Fibroblast of upper back skin (primary cell): ENCODE data around the gene ANK2.
A peak's percentile ranks its signal among the peaks of the same experiment; 100 is the strongest.
"Not testable (repeated sequence)": the region's sequence is repeated elsewhere in the genome, so short reads cannot be mapped to it uniquely, and the experiment has no call there.

Source experiments
- DNase-seq: peaks from one replicate; pipeline ENCODE4 v3.0.0-alpha.2; 2013

The ANK2 gene

DNA sequence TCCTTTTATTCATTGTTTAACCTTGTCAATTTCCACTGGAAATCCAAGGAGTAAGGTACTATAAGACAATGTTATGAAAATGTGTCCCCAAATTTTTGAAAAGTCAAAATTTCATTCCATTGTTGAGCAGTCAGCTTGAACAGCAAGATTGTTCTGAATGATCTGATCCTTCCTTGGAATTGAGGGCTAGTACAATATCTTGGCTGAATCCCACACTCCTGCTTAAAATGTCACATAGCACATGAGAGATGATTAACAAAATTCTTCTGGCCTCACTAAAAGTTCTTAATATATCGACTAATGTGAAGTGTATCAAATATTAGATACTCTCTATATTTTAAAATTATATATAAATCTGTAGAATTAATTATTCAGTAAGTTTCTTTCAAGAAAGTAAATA, 104.8 kb downstream of the ANK2 start:
- DNase-seq = no peak

DNA sequence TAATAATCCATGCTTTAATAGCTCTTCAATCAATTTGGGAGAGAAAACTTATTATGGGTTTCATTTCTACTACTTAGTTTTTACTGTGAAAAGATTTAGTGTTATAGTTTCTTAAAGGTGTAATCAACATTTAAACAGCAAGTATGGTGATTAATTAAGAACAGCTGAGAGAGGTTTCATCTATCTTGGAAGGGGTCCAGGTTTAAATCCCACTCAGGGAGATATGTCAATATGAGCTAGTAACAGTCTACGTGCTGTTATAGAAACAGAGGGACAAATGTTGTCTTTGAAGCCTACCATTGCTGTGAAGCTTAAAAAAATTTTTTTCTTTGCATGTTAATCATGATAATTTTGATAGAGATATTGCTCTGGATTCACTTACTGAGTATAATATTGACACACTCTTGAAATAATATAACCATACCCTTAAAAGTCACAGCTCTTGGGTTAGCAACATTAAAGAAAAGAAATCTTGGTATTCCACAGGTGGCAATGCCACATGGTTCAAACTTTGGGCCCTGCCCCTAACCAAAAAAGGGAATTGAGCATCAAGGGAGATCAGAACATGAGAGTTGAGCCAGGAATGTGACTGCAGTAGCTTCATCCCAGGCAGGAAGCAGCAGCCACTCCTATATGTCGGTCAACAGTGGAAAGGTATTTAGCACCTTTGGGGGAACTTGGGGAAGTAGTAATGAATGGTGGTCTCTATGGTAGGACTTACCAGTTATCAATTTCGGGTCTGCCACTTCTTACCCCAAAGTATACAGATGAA, 107.8 kb downstream of the ANK2 start:
- DNase-seq = no peak

DNA sequence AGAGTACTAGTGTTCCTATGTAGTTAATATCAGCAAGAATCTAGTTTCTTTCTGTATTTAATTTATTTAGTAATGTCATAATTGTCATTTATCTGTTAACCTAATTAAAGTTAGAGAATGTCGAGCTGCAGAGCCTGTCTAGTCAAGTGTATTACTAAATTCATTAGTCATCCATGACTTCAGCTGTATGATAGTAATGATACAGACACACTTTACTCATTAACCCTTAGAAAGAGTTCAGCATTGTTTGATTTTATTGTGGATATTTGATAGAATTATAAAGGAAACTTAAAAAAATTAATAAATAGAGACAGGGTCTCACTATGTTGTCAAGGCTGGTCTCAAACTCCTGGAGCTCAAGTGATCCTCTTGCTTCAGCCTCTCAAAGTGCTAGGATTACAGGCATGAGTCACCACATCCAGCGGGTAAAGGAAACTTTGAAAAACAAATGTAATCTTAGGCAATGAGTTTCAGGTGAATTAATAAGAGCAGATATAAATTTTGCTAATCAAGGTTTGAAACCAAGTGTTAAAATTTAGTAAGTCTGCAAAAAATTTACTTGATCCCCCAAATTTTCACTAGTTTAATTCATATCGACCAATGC, 110.6 kb downstream of the ANK2 start:
- no peak for DNase-seq

DNA sequence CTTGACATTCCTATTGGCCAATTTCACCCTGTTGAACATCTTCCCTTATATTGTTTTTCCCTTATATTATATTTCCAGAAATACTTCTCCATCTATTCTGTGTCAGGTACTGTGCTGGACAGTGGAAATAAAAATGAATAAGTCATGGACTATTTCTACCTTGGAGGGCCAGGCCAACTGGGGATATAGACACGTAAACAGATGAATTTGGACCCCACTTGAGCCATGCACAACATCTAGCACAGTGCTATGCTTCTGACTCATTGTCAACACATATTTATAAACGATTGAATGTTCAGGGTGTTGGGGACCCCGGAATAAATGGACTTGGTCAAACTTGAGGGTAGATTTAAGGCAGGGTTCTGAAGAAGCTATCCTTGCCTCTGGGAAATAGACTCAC, 111.1 kb downstream of the ANK2 start:
- no peak for DNase-seq

DNA sequence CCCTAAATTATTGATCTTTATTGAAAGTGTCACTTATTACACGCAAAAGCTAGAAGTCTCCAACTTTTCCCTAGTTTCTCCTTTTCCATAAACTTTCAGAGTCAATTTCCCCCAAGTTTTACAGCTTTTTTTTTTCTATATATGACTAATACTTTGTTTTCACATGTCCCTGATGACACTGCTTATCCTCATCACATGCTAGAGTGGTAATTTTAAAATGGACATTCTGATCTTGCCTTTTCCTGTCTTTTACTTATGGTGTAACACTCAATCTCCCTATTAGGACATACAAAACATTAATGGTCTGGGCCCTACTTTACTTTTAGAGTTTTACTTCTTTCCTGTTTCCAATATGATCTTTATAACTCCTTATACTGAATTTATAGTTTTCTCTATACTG, 112.6 kb downstream of the ANK2 start:
- no peak for DNase-seq

DNA sequence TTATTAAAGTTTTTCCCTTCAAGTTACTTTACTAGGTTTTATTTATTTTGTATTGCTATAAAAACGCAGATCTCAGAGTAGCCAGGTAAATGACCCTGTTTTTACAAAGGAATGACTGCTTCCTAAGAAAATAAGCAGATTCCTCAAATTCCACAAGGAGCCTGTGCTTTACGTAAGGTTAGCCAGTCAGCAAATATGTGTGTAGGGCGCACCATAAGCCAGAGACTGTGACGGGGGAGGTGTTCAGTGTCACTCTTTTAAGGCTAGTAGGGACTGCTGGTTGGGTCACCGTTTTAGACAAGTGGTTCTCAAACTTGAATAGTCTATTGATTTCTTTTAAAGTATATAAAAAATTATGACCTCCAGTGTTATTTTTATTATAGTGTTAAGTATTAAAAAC, 119.9 kb downstream of the ANK2 start:
- DNase-seq = peak; percentile 24

DNA sequence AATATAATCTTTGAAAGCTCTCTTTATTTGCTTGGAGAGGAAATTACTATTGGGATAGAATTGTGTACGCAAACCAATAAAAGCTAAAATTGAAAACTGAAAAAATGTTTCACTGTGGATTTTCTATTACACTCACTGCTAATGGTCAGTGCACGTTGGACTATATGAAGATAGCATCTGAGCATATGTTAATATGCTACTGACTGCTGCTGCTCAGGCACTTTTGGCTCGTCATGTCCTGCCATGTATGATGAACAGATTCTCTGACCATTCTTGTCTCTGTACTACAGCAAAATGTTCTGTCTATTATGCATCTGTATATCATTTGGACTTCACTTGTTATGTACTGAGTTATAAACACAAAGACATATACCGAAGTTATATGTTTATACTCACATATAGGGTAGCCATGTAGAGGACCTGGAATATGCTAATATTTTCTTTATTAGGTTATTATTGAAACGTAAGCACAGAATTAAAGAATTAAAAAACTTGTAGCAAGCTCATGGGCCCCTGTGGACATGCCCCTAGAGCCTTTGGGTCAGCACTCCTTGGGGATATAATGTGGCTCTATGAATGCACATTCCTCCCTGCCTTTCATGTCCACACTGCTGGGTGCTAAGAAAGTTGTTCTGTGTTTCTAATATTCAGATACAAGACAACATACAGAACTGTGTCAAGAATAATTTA, 120.8 kb downstream of the ANK2 start:
- DNase-seq = no peak

DNA sequence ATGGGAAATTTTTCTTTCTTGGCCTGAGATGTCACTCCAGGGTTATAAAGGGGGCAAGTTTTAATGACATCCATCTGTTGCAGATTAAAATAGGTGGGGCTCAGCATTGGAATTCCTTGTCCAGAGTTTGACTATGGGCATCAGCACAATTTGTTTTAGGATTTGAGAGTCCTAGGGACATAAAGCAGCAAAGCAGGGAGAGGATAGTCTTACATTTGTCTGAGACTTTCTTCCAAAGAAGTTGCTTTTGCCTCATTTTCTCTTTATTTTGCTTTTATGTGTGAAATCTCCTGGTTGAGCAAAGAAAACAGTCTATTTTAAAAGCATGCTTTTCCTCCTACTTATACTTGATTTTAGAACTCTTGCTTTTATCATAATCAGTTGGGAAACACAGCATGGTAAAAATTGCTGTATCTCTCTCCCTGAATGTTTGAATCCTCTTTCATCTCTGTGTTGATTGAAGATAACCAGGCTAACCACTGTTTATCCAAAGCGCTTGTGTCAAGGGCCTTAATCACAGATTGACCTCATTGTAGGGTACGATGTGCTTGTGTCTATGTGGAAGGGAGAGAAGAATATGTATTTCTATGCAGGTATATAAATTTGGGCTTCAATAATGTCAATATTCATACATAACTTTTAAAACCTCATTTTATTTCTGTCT, 121.5 kb downstream of the ANK2 start:
- no peak for DNase-seq

DNA sequence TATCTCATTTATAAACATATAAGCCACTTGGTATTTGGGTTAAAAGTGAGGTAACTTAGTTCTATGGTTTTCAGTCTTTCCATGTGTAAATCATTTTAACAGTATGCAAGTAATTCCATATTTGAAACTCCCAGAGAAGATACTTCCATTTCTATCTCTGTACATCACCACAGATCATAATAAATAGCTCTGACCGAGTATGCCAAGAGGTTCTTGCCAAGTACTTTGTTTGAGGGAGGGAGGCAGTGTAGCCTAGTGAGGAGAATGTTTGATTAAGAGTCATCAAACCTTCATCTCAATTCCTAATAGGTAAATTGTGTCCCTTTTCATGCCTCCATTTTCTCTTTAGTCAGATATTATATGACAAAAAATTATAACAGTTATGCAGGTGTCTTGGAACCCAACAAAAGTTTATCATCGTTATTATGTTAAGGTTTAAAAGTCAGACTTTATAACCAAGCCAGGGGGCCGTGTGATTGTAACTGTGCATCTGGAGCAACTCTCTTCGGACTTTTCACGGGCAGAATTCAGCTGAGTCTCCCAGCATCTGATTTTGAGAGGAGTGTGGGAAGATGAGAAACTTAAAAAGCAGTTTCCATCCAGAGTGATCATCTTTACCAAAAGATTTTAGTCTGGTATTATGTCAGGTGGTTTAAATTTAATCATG, 123.8 kb downstream of the ANK2 start:
- DNase-seq = peak; percentile 20

DNA sequence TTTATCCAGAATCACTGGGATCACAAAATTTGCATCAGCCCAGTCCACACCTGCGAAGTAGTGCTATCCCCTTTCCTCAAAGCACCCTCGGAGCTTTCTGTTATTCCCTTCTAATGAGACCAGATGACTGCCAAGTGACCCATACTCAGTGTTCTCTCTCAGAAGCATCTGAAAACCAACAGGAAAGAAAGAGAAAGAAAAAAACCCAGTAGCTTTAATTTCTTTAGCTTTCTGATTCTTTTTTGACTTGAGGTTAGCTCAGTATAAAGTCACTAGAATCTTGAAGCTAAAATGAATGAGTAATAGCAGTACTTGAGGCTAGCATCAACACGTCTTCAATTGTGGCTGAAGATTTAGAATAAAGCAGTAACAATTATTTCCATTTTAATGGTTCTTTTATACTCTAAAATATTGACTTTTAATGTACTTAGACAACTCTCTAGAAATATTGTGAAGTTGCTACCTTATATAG, 124.4 kb downstream of the ANK2 start:
- no peak for DNase-seq

DNA sequence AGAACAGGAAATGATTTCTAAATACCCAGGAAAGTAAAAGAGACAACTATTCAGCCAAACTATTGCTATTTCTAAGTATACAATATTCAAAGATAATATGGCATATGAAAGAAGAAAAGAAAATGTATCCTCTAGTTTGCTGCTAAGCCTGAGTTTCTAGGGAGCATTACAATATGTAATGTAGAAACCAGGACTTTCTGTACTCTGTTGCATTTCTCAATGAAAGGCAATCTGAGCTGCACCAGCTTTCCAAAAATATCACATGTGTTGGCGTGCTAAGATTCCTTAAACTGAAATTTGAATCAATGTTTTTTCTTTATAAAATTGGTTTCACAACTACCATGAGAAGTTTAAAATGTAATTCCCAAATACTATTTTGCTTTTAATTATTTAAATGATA, 129.6 kb downstream of the ANK2 start:
- no peak for DNase-seq

DNA sequence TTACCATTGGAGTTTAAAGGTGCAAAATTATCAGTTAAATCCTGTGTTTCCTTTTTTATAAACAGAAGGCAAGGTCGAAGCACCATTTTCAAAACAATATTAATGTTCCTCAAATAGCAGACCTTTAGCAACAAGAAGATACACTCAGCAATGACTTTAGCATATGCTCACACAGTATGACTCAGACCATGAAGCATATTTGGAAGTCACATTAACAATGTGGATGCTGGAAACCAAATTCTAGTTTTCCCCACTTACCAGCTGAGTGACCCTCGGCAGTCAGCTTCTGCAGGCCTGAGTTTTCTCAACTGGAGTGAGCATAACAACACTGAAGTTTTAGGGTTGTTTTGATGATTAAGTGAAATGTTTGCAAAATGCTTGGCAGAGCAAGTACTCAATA, 130.5 kb downstream of the ANK2 start:
- peak; percentile 43 for DNase-seq

DNA sequence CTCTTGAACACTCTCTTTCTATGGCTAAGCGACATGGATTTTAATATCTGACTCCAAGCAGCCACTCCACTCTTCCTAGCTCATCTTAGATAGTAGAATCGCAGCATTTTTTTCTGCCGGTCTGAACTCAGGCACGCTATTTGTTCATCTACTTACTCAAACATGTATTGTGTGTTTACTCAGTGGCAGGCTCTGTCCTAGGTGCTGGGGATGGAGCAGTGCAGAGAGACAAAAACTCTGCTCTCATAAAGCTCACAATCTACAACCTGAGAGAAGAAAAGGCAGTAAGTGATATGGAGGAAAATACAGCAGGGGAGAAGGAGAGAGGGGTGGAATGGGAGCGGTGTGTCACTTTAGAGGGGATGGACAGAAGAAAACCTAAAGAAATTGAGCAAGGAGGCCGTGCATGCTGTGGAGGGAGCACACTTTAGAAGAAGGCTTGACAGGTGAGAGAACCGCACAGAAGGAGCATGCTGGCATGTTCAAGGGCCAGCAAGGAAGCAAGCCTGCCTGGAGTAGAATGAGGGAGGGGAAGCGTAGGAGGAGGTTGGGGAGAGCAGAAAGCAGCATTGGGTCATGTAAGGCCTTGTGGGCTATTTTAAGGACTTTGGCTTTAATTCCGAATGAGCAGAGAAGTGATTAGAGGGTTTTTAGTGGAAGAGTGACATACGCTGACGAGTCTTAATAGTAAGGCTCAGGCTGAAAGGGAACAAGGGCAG, 132.0 kb downstream of the ANK2 start:
- no peak for DNase-seq

DNA sequence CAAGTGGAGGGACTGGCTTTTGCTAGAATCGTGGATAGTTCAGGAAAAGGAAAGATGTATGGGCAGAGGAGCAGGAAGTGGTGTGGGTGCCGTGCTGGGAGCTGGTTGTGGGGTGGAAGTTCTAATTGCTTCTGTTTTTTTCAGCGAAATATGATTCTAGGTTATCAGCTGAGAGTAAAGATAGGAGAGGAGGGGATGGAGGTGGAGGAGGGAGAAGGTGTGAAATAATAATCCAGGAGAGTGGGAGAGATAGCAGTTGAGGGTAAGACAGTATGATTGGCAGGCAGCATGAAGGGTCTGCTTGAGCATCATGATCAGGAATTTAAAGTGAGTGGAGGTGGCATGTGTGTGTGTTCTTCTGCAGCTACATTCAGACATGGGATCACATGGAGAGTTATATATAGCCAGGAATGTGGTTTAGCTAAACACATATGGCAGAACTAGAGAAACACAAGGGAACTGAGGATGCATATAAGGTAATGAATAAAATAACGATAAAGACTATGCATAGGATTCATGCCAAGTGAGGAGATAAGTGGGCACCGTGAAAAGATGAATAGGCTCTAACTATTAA, 133.7 kb downstream of the ANK2 start:
- no peak for DNase-seq

DNA sequence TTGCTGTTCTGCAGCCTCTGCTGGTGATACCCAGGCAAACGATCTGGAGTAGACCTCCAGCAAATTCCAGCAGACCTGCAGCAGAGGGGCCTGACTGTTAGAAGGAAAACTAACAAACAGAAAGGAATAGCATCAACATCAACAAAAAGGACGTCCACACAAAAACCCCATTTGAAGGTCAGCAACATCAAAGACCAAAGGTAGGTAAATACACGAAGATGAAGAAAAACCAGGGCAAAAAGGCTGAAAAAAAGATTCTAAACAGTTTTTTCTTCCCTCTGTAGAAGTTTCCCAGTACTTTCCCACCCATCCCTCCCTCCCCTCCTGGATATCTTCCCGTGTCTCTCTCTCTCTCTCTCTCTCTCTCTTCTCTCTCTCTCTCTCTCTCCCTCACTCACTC, 136.8 kb downstream of the ANK2 start:
- DNase-seq = not testable (repeated sequence)

DNA sequence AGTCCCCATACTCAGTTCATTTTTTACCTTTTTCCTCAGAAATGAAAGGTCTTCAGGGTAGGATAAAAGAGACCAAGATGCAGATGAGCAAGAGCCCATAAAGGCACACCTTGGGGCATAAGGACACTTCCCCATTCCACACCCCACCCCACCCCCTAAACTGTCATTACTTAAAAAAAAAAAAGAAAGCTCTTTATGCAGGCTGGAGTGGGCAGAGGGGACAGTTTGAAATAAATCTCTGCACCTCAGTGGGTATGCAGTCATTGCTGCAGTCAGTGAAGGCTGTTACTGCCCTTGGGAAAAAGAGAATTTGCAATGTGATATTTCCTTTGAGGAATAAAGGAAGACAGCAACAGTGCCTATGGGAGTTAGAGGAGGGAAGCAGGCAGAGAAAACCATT, 137.5 kb downstream of the ANK2 start:
- DNase-seq = no peak

DNA sequence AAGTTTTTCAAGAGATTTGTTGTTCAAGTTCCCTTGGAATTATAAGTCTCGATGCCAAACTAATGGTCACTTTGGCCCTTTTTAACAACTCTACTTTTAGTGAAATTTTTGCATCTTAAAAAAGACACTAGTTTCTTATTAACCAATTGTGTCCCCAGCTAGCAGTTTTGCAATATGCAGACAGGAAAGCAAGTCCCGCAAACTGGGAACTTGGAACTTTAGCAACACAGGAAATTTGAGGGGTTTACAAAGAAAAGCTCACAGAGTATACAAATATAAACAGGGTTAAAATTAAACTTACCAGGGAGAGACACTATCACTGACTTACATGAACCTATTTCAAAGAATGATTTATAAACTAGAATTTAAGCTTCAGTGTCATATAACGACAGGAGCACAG, 137.9 kb downstream of the ANK2 start:
- no peak for DNase-seq

DNA sequence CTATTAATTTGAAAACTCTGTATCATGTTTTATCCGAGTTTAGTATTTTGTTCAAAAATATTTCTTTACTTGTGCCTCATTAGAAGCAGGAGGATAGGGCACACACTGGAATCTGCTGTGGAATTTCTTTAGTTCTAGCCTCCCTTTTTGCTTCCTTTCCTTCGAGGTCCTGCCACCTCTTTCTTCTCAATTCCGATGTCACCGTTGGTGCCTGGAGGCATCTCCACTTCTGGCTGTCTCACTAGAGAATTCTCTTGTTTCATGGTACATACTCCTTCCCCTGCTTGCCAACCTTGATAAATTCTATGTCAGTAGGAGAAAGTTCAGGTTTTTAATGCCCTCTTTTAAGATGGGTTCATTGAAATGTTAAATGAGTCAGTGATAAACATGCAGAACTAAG, 140.1 kb downstream of the ANK2 start:
- no peak for DNase-seq

DNA sequence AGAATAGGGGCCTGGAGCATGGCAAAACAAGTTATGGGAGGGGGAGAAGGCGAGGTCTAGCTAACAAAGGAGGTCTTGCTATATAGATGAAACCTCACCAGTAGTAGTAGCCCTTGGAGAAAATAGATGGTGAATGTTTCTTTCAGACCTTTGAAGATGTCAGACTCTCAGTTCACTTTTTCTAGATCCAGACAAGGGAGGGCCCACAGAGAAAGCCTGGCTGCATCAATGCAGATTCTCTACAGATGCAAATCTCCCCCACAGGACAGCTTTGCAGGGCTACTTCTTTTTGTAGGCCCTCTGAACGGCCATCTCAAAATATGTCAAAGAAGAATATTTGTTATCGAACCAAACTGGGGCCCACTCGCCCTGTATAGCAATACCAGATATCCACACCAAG, 159.7 kb downstream of the ANK2 start:
- DNase-seq = no peak

DNA sequence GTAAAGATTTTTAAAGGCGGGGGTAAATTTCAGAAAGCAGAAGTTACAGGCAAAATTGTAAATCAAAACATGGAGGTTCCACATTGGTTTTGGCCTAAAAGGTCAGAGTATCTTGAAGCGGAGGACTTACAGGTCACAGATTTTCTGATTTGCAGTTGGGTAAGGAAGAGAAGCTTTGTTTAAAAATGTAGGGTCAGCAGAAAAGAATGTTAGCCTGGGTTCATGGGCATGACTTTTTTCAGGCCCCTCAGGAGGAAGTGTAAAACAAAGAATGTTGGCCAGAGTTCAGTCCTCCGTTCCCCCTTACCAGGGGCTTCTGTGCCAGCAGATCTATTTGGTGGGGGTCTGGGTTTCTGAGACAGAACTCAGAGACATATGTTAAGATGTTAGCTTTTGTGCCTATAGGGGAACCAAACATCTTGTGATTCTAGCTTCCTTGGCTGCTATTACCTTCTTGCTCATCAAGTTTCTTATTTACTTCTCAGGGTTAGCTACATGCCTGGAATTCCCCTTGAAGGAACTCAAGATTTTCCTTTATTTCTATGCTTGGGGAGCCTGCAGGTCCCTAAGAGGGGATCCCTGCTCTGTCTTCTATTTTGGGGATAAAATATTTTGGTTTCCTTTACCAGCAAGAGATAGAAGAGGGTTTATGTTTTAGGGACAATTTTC, 160.3 kb downstream of the ANK2 start:
- no peak for DNase-seq

DNA sequence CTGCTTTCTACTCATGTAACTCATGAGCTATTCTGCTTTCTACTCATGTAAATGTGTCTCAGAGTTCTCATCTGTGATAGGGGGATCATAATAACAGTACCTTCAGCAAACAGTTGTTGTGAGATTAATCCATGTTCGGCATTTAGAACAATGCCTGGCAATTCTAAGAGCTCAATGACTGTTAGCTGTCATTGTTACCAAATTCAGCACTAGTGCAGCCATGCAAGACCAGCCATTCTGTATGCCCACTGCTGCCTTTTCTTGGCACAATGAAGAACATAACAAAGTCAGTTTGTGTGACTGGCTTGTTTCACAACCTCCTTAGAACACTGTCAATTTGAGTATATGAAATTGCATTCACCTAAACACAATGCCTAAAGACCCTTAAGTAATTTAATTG, 163.2 kb downstream of the ANK2 start:
- no peak for DNase-seq
